Measurements from ENCODE around the gene XKR8. TPM values are rescaled to one million over a fixed set of nuclear protein-coding genes. Genes with fewer than 3 reads are reported as not detected.
"Not testable (repeated sequence)": the region's sequence is repeated elsewhere in the genome, so short reads cannot be mapped to it uniquely, and the experiment has no call there.

Gene XKR8
- total RNA-seq, 1 donor from 2014 or later = 3.4 TPM

DNA sequence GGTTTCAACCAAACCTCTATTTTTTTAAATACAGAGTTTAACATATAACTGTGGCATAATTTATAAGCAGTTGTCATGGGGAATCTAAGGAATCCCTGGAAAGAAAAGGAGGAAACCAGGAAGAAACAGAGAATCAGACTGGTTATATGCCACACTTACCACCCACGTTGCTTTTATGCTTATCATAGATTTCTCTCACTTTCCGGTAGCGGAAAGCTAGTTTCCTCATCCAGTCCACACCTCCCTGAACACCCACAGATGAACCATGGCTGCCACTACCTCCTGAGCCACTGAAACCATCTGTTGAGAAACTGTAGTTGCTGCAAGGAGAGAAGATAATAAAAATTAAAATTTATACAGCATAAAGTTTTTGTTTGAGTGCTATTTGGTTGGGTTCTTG is 33.5 kb downstream of the XKR8 start:
- DNase-seq = no peak

- no peak for DNase-seq
Measured at GRCh38 chr1:27994060-27994459, 34.3 kb downstream of the XKR8 start.

DNA sequence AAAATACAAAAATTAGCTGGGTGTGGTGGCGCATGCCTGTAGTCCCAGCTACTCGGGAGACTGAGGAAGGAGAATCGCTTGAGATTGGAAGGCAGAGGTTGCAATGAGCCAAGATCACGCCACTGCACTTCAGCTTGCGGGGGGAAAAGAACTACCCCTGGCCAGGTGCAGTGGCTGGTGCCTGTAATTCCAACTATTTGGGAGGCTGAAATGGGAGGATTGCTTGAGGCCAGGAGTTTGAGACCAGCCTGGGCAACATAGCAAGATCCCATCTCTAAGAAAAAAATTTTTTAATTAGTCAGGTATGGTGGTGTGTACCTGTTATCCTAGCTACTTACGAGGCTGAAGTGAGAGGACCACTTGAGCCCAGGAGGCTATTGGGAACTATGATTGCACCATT is 34.8 kb downstream of the XKR8 start:
- DNase-seq = not testable (repeated sequence)

DNA sequence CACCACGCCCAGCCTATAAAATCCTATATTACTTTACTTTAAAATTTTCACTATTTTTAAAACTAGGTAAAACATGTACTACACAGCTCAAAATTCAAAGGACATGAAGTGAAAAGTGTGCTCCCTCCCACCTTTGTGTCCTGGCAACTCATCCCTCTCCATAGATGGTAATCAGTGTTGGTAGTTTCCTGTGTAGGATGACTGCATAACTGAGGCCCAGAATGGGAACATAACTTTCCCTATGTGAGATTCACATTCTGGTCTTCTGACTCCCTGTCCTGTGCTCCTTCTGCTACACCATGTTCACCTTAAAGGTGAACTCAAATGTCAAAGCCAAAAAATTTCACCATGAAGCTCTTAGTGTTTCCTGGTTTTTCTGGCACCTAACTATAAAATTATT is 39.3 kb downstream of the XKR8 start:
- DNase-seq = no peak

DNA sequence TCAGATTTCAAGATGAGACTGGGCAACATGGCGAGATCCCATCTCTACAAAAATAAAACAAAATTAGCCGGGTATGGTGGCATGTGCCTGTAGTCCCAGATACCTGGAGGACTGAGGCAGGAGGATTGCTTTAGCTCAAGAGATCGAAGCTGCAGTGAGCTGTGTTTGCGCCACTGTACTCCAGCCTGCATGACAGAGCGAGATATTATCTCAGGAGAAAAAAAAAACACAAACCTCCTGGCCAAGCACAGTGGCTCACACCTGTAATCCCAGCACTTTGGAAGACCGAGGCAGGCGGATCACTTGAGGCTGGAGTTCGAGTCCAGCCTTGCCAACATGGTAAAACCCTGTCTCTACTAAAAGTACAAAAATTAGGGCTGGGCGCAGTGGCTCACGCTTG is 42.8 kb downstream of the XKR8 start:
- no peak for DNase-seq

DNA sequence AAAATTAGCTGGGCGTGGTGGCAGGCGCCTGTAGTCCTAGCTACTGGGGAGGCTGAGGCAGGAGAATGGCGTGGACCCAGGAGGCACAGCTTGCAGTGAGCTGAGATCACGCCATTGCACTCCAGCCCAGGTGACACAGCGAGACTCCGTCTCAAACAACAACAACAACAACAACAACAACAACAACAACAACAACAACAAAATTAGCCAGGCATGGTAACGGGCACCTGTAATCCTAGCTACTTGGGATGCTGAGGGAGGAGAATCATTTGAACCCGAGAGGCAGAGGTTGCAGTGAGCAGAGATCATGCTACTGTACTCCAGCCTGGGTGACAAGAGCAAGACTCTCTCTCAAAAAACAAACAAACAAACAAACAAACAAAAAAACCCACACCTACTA is 43.3 kb downstream of the XKR8 start:
- not testable (repeated sequence) for DNase-seq

GRCh38 chr1:28010969-28011368 is 51.2 kb downstream of the XKR8 start:
- DNase-seq = no peak

Other genes starting within 250 kb of the XKR8 start
- 18.2 TPM for gene FAM76A, start 234.0 kb upstream of the XKR8 start, total RNA-seq
- gene STX12, start 186.8 kb upstream of the XKR8 start, total RNA-seq = 165 TPM
- gene PPP1R8, start 129.2 kb upstream of the XKR8 start, total RNA-seq = 51.9 TPM
- 3.4 TPM for gene THEMIS2, start 87.4 kb upstream of the XKR8 start, total RNA-seq
- gene RPA2, start 45.4 kb upstream of the XKR8 start, total RNA-seq = 64.1 TPM
- not detected for gene SMPDL3B, start 25.0 kb upstream of the XKR8 start, total RNA-seq
- 9.2 TPM for gene EYA3, start 128.6 kb downstream of the XKR8 start, total RNA-seq
- gene PTAFR, start 216.7 kb downstream of the XKR8 start, total RNA-seq = 4.7 TPM